CD14-positive monocyte (primary cell): ENCODE results near the gene GJC3. TPM values are rescaled to one million over a fixed set of nuclear protein-coding genes. Genes with fewer than 3 reads are reported as not detected.

Experiments used
- DNase-seq, 3 donors: peaks; one replicate each; pipeline ENCODE4 v3.0.0-alpha.2; 2011 to 2022
- H2AFZ ChIP-seq: 2 replicates; pipeline ENCODE4 v1.6.0; 2012; ENCODE audit warnings: mild to moderate bottlenecking, low read depth, low read length, inconsistent platforms; ENCODE audit not compliant: insufficient read depth, poor library complexity, severe bottlenecking
- H3K27ac ChIP-seq, 2 donors: 1 replicate in 1 of 2; 2 replicates in 1 of 2; pipeline ENCODE4 v1.5.1; 2012 to 2013; ENCODE audit warnings: low read length in 2 of 2, control low read depth in 1 of 2, inconsistent platforms in 1 of 2, low read depth in 1 of 2, mild to moderate bottlenecking in 1 of 2
- H3K27me3 ChIP-seq, 2 donors: one replicate each; pipeline versions ENCODE4 v1.6.0 to v1.6.1; 2011 to 2013; ENCODE audit warnings: low read length in 2 of 2; ENCODE audit not compliant: control insufficient read depth in 2 of 2, insufficient read depth in 2 of 2
- H3K36me3 ChIP-seq, 2 donors: replicated peaks in 1 of 2; 1 replicate in 1 of 2; 2 replicates in 1 of 2; pipeline versions ENCODE4 v1.5.1 to v1.6.1; 2012 to 2013; ENCODE audit warnings: low read length in 2 of 2, control low read depth in 1 of 2, inconsistent platforms in 1 of 2, mild to moderate bottlenecking in 1 of 2; ENCODE audit not compliant: insufficient read depth in 2 of 2, control insufficient read depth in 1 of 2
- H3K4me1 ChIP-seq, 2 donors: 1 replicate in 1 of 2; 2 replicates in 1 of 2; pipeline versions ENCODE4 v1.5.1 to v1.6.1; 2012 to 2013; ENCODE audit warnings: low read length in 2 of 2, control low read depth in 1 of 2, inconsistent platforms in 1 of 2, mild to moderate bottlenecking in 1 of 2, moderate library complexity in 1 of 2; ENCODE audit not compliant: insufficient read depth in 2 of 2, control insufficient read depth in 1 of 2
- H3K4me2 ChIP-seq: replicated peaks from 2 replicates; pipeline ENCODE3; 2012; ENCODE audit warnings: low read length, moderate library complexity, mild to moderate bottlenecking; ENCODE audit not compliant: poor library complexity, severe bottlenecking; ENCODE audit errors: extremely low read depth
- H3K4me3 ChIP-seq, 3 experiments: fragments of 200-600 bp in 1 of 3; sonication (generic) in 1 of 3; replicated peaks in 1 of 3; 1 replicate in 2 of 3; 2 replicates in 1 of 3; pipeline ENCODE4 v1.5.1; 2011 to 2013; ENCODE audit warnings: low read length in 3 of 3, mild to moderate bottlenecking in 3 of 3, control low read depth in 2 of 3, low read depth in 2 of 3, inconsistent platforms in 1 of 3, moderate library complexity in 1 of 3
- H3K79me2 ChIP-seq: 2 replicates; pipeline ENCODE4 v1.6.0; 2012; ENCODE audit warnings: mild to moderate bottlenecking, control low read depth, inconsistent platforms, low read length, moderate library complexity; ENCODE audit not compliant: insufficient read depth
- H3K9ac ChIP-seq: 2 replicates; pipeline ENCODE4 v1.6.0; 2017; ENCODE audit warnings: low read length, mild to moderate bottlenecking; ENCODE audit not compliant: insufficient read depth, poor library complexity, severe bottlenecking
- H3K9me3 ChIP-seq, 2 donors: replicated peaks in 1 of 2; 1 replicate in 1 of 2; 2 replicates in 1 of 2; pipeline versions ENCODE4 v1.5.1 to v1.6.1; 2012 to 2013; ENCODE audit warnings: low read length in 2 of 2, control low read depth in 1 of 2; ENCODE audit not compliant: control insufficient read depth in 1 of 2, insufficient read depth in 1 of 2
- H4K20me1 ChIP-seq: 2 replicates; pipeline ENCODE4 v1.6.0; 2012; ENCODE audit warnings: mild to moderate bottlenecking, low read length, control low read depth, moderate library complexity; ENCODE audit not compliant: insufficient read depth
- H3K27ac Mint-ChIP-seq, 7 donors: one replicate each; pipeline ENCODE4 v1.8.0; 2020; ENCODE audit warnings: mild to moderate bottlenecking in 7 of 7, mixed read lengths in 7 of 7, moderate library complexity in 6 of 7, inconsistent platforms in 2 of 7
- H3K27me3 Mint-ChIP-seq, 3 donors: one replicate each; pipeline ENCODE4 v1.8.0; 2021 to 2022; ENCODE audit warnings: low read depth in 3 of 3, mild to moderate bottlenecking in 3 of 3, mixed read lengths in 3 of 3, moderate library complexity in 3 of 3, inconsistent platforms in 1 of 3
- H3K36me3 Mint-ChIP-seq, 2 donors: one replicate each; pipeline ENCODE4 v1.8.0; 2020; ENCODE audit warnings: mixed read lengths in 2 of 2, inconsistent platforms in 1 of 2, mild to moderate bottlenecking in 1 of 2
- H3K4me1 Mint-ChIP-seq: one replicate; pipeline ENCODE4 v1.8.0; 2020; ENCODE audit warnings: mild to moderate bottlenecking, mixed read lengths
- H3K4me3 Mint-ChIP-seq, 2 donors: one replicate each; pipeline ENCODE4 v1.8.0; 2020; ENCODE audit warnings: mild to moderate bottlenecking in 2 of 2, mixed read lengths in 2 of 2, moderate library complexity in 1 of 2
- H3K9me3 Mint-ChIP-seq, 7 donors: one replicate each; pipeline ENCODE4 v1.8.0; 2020 to 2022; ENCODE audit warnings: mixed read lengths in 7 of 7, mild to moderate bottlenecking in 6 of 7, moderate library complexity in 6 of 7, inconsistent platforms in 2 of 7
- CTCF ChIP-seq: fragments of 200-600 bp; IDR thresholded peaks from one replicate; pipeline ENCODE4 v1.8.0; 2022; ENCODE audit warnings: antibody characterized with exemption, mild to moderate bottlenecking
- WGBS: methylation state at CpG from one replicate; pipeline ENCODE4 v1.1.5; 2013; ENCODE audit warnings: missing lambda C conversion rate; ENCODE audit not compliant: insufficient coverage; 5-methylcytosine and 5-hydroxymethylcytosine counted together
- intact Hi-C, 2 donors: fragments of 100-400 bp; cut with micrococcal nuclease; formaldehyde crosslinking; loops; one replicate each; pipeline versions ENCODE4 v1.15.0 to v1.15.1; 2023
- polyA plus RNA-seq, 3 donors: library from polyadenylated mRNA; depleted of rRNA in 1 of 3; unstranded in 2 of 3; stranded (reverse) in 1 of 3; fragments of 300-500 nt in 2 of 3; fragments of >200 nt in 1 of 3; fragmentation: Illumina TruSeq in 2 of 3; gene quantifications; 1 replicate in 2 of 3; 2 replicates in 1 of 3; pipeline ENCODE4 v1.2.3, GENCODE V29; 2012 to 2021

The GJC3 gene
- polyA plus RNA-seq, 3 donors: not detected

GRCh38 chr7:99926321-99926720, 3.1 kb downstream of the GJC3 start:
- peaks cover 24 to 26% of the 10 kb centered on the region in 2 donors for H3K27me3 ChIP-seq
- no peak overlapping the region for H3K9ac ChIP-seq
- H4K20me1 ChIP-seq: no peaks in the 10 kb centered on the region
- peaks cover 8% of the 10 kb centered on the region in 2 donors for H3K4me1 ChIP-seq
- H3K79me2 ChIP-seq: no peaks in the 10 kb centered on the region
- H3K27ac Mint-ChIP-seq: peak overlapping the region in 1 of 7 donors; percentile 70
- H3K4me3 Mint-ChIP-seq: peak overlapping the region in 1 of 2 donors; percentile 43
- H3K4me2 ChIP-seq: no peak overlapping the region
- peaks cover 0 to 1% (median 0%) of the 10 kb centered on the region in 7 donors for H3K9me3 Mint-ChIP-seq
- peaks cover 24 to 35% (median 30%) of the 10 kb centered on the region in 3 donors for H3K27me3 Mint-ChIP-seq
- H3K27ac ChIP-seq: no peak overlapping the region
- peaks cover 10% of the 10 kb centered on the region for H3K4me1 Mint-ChIP-seq
- intact Hi-C loops: no loop called here
- no peak overlapping the region for H2AFZ ChIP-seq
- no peak for DNase-seq
- H3K4me3 ChIP-seq: no peak overlapping the region
- H3K36me3 ChIP-seq: no peaks in the 10 kb centered on the region
- peaks cover 5 to 9% of the 10 kb centered on the region in 2 donors for H3K36me3 Mint-ChIP-seq
- TF ChIP-seq CTCF: no peak
- H3K9me3 ChIP-seq: no peaks in the 10 kb centered on the region

GRCh38 chr7:99923200-99923599, 6.2 kb downstream of the GJC3 start:
- H3K4me2 ChIP-seq: no peak overlapping the region
- TF ChIP-seq CTCF: no peak
- intact Hi-C loops: loop anchor here in 1 of 2 donors (5.0 kb wide), 1 partner anchor 204 kb away; the partner anchor contains the start of gene MBLAC1
- H3K4me3 ChIP-seq: no peak overlapping the region
- no peak overlapping the region for H2AFZ ChIP-seq
- no peak for DNase-seq
- peaks cover 6% of the 10 kb centered on the region for H4K20me1 ChIP-seq
- Mint-ChIP-seq H3K4me3 (no peak overlapping the region), H3K27me3 (peaks cover 15 to 22% (median 16%) of the 10 kb centered on the region in 3 donors), H3K27ac (no peak overlapping the region), H3K4me1 (peaks cover 14% of the 10 kb centered on the region), H3K9me3 (peaks cover 0 to 3% (median 0%) of the 10 kb centered on the region in 7 donors), H3K36me3 (peaks cover 7 to 14% of the 10 kb centered on the region in 2 donors)
- H3K36me3 ChIP-seq: no peaks in the 10 kb centered on the region
- H3K27me3 ChIP-seq: peaks cover 16% of the 10 kb centered on the region in 2 donors
- WGBS: 100% methylated on average over 2 of the region's 3 CpGs
- no peak overlapping the region for H3K27ac ChIP-seq
- peaks cover 11% of the 10 kb centered on the region for H3K79me2 ChIP-seq
- no peak overlapping the region for H3K9ac ChIP-seq
- H3K4me1 ChIP-seq: peaks cover 15 to 18% of the 10 kb centered on the region in 2 donors
- no peaks in the 10 kb centered on the region for H3K9me3 ChIP-seq
